Suprapubic skin (tissue), 4 donors: ENCODE measurements around the gene PFKFB3. TPM values are rescaled to one million over a fixed set of nuclear protein-coding genes. Genes with fewer than 3 reads are reported as not detected.
"Not testable (repeated sequence)": the region's sequence is repeated elsewhere in the genome, so short reads cannot be mapped to it uniquely, and the experiment has no call there.

Source experiments
- DNase-seq, 2 donors: peaks; one replicate each; pipeline ENCODE4 v3.0.0-alpha.2; 2019; ENCODE audit warnings: low spot score in 2 of 2
- H3K27ac ChIP-seq: fragments of 200-600 bp; sonication (generic); one replicate; pipeline ENCODE4 v1.5.1; 2019
- H3K27me3 ChIP-seq: fragments of 200-600 bp; sonication (generic); one replicate; pipeline ENCODE4 v1.5.1; 2019
- H3K36me3 ChIP-seq: fragments of 200-600 bp; sonication (generic); one replicate; pipeline ENCODE4 v1.5.1; 2019
- H3K4me1 ChIP-seq: fragments of 200-600 bp; sonication (generic); one replicate; pipeline ENCODE4 v1.5.1; 2019
- H3K4me3 ChIP-seq: fragments of 200-600 bp; sonication (generic); one replicate; pipeline ENCODE4 v1.5.1; 2019; ENCODE audit warnings: mild to moderate bottlenecking
- H3K9me3 ChIP-seq: fragments of 200-600 bp; sonication (generic); one replicate; pipeline ENCODE4 v1.5.1; 2019
- CTCF ChIP-seq, 2 donors: fragments of 200-600 bp in 1 of 2; fragments of 450-650 bp in 1 of 2; sonication (generic) in 1 of 2; IDR thresholded peaks; one replicate each; pipeline ENCODE4 v1.5.1; 2016 to 2019; ENCODE audit warnings: antibody characterized with exemption in 2 of 2, mild to moderate bottlenecking in 1 of 2, moderate library complexity in 1 of 2
- EP300 ChIP-seq: sonication (generic); formaldehyde crosslinking; IDR thresholded peaks from one replicate; pipeline ENCODE4 v1.6.1; 2017; ENCODE audit warnings: antibody characterized with exemption
- POLR2A ChIP-seq, 2 donors: fragments of 450-650 bp; IDR thresholded peaks; one replicate each; pipeline ENCODE4 v1.6.1; 2017; ENCODE audit warnings: antibody characterized with exemption in 2 of 2, mild to moderate bottlenecking in 2 of 2, moderate library complexity in 2 of 2
- POLR2AphosphoS5 ChIP-seq, 3 donors: sonication (generic); formaldehyde crosslinking; IDR thresholded peaks; one replicate each; pipeline ENCODE4 v1.6.1; 2017; ENCODE audit warnings: antibody characterized with exemption in 3 of 3
- WGBS: methylation state at CpG from one replicate; pipeline ENCODE4 v1.1.5; 2018; 5-methylcytosine and 5-hydroxymethylcytosine counted together
- total RNA-seq, 4 donors: library from RNA; depleted of rRNA; stranded (reverse); fragments of >200 nt; gene quantifications; one replicate each; pipeline ENCODE4 v1.1.0, GENCODE V29; 2016

The PFKFB3 gene
- total RNA-seq, 4 donors from 2014 or later, result 40.1 to 115 (median 52.2) TPM

- Histone ChIP-seq H3K36me3 (no peaks in the 10 kb centered on the region), H3K4me3 (no peak overlapping the region), H3K27ac (peak overlapping the region; percentile 64), H3K27me3 (no peaks in the 10 kb centered on the region), H3K9me3 (no peaks in the 10 kb centered on the region), H3K4me1 (peaks cover 44% of the 10 kb centered on the region)
- TF ChIP-seq POLR2A (IDR thresholded peaks at IDR 0.05), result no peak
- TF ChIP-seq EP300, result no peak
- peak in 2 of 3 donors; percentile 24 to 26 for TF ChIP-seq POLR2AphosphoS5 (IDR thresholded peaks at IDR 0.05)
- TF ChIP-seq CTCF (IDR thresholded peaks at IDR 0.05), result no peak
- WGBS, result 70% methylated on average over 9 of the region's 9 CpGs
- DNase-seq, result no peak
These were observed 6.9 kb upstream of the PFKFB3 start for GRCh38 chr10:6195846-6196245.

DNA sequence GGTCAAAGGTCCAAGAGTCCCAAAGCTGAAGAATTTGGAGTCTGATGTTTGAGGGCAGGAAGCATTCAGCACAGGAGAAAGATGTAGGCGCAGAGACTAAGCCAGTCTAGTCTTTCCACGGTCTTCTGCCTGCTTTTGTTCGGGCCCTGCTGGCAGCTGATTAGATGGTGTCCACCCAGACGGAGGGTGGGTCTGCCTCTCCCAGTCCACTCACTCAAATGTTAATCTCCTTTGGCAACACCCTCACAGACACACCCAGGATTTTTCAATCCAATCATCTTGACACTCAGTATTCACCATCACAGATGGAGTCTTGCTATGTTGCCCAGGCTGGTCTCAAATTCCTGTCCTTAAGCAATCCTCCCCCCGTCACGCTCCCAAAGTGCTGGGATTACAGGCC is 6.2 kb upstream of the PFKFB3 start:
- not testable (repeated sequence) for H3K4me3 ChIP-seq, H3K27me3 ChIP-seq, DNase-seq, H3K9me3 ChIP-seq, H3K36me3 ChIP-seq
- Histone ChIP-seq H3K4me1 (peaks cover 48% of the 10 kb centered on the region), H3K27ac (peak overlapping the region; percentile 64)
- 60% methylated on average over 6 of the region's 6 CpGs for WGBS
- TF ChIP-seq POLR2A (IDR thresholded peaks at IDR 0.05), result peak in 1 of 2 donors; percentile 28

- Histone ChIP-seq H3K4me3 (no peak overlapping the region), H3K4me1 (peaks cover 50% of the 10 kb centered on the region), H3K27ac (peak overlapping the region; percentile 63), H3K36me3 (no peaks in the 10 kb centered on the region), H3K9me3 (no peaks in the 10 kb centered on the region), H3K27me3 (no peaks in the 10 kb centered on the region)
- 74% methylated on average over 2 of the region's 2 CpGs for WGBS
- TF ChIP-seq EP300, result no peak
- no peak for TF ChIP-seq CTCF (IDR thresholded peaks at IDR 0.05)
- peak in 2 of 3 donors; percentile 9 to 17 for TF ChIP-seq POLR2AphosphoS5 (IDR thresholded peaks at IDR 0.05)
- no peak for TF ChIP-seq POLR2A (IDR thresholded peaks at IDR 0.05)
- DNase-seq, result no peak
These were observed 5.4 kb upstream of the PFKFB3 start for GRCh38 chr10:6197321-6197720.

DNA sequence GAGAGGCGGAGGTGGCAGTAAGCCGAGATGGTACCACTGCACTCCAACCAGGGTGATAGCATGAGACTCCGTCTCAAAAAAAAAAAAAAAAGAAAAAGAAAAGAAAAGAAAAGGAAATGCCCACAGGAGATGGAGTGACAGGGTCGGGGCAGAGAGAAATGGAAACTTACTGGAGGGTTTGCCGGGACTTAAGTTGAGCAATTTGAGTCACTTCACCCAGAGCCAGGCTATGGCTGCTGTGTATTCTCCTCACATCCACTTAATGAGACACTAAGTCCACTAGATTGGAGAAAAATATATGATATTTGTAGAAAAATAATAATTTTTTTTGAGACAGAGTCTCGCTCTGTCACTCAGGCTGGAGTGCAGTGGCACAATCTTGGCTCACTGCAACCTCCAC is 4.6 kb upstream of the PFKFB3 start:
- Histone ChIP-seq H3K27ac (peak overlapping the region; percentile 63), H3K4me1 (peaks cover 50% of the 10 kb centered on the region), H3K36me3 (no peaks in the 10 kb centered on the region), H3K4me3 (no peak overlapping the region), H3K27me3 (no peaks in the 10 kb centered on the region), H3K9me3 (no peaks in the 10 kb centered on the region)
- DNase-seq, result no peak
- TF ChIP-seq EP300 (no peak), CTCF (IDR thresholded peaks at IDR 0.05) (no peak), POLR2A (IDR thresholded peaks at IDR 0.05) (no peak), POLR2AphosphoS5 (IDR thresholded peaks at IDR 0.05) (no peak)
- WGBS, result 89% methylated on average over 6 of the region's 6 CpGs

- no peak for DNase-seq
- Histone ChIP-seq H3K4me3 (no peak overlapping the region), H3K4me1 (peaks cover 57% of the 10 kb centered on the region), H3K9me3 (no peaks in the 10 kb centered on the region), H3K27me3 (no peaks in the 10 kb centered on the region), H3K36me3 (no peaks in the 10 kb centered on the region), H3K27ac (no peak overlapping the region)
- TF ChIP-seq POLR2AphosphoS5 (IDR thresholded peaks at IDR 0.05) (no peak), EP300 (no peak), CTCF (IDR thresholded peaks at IDR 0.05) (no peak), POLR2A (IDR thresholded peaks at IDR 0.05) (no peak)
- 80% methylated on average over 6 of the region's 6 CpGs for WGBS
These were observed 3.5 kb upstream of the PFKFB3 start for GRCh38 chr10:6199131-6199733.

DNA sequence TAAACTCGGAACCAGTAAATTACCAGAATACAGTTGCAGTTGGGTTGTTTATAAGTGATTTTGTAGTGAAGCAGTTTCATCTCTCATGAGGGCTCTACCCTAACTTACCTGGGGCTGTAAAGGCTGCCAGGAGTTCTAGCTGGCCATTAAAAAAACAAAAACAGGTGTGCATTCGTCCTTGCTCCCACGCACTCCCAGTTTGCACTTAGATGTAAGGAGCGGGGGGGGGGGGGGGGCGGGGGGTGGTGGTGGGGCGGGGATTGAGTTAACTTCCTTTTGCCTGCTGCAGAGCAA is 2.3 kb upstream of the PFKFB3 start:
- Histone ChIP-seq H3K4me1 (peaks cover 66% of the 10 kb centered on the region), H3K27me3 (no peaks in the 10 kb centered on the region), H3K4me3 (peak overlapping the region; percentile 84), H3K36me3 (no peaks in the 10 kb centered on the region), H3K9me3 (no peaks in the 10 kb centered on the region), H3K27ac (no peak overlapping the region)
- TF ChIP-seq CTCF (IDR thresholded peaks at IDR 0.05) (no peak), POLR2A (IDR thresholded peaks at IDR 0.05) (no peak), EP300 (no peak), POLR2AphosphoS5 (IDR thresholded peaks at IDR 0.05) (no peak)
- 10% methylated on average over 6 of the region's 6 CpGs for WGBS
- no peak for DNase-seq
